Activated CD4-positive, alpha-beta T cell treated with anti-CD3 and anti-CD28 coated beads, Interleukin-2, Interleukin-4, amounts not matched to agents 100 ng/mL and 50 ng/mL, durations not matched to agents 16 hours and 8 hours (primary cell): ENCODE measurements around the gene HS6ST2.

Source experiments
- DNase-seq: peaks from one replicate; pipeline ENCODE4 v3.0.0-alpha.2; 2020; ENCODE audit warnings: low spot score

The HS6ST2 gene

DNA sequence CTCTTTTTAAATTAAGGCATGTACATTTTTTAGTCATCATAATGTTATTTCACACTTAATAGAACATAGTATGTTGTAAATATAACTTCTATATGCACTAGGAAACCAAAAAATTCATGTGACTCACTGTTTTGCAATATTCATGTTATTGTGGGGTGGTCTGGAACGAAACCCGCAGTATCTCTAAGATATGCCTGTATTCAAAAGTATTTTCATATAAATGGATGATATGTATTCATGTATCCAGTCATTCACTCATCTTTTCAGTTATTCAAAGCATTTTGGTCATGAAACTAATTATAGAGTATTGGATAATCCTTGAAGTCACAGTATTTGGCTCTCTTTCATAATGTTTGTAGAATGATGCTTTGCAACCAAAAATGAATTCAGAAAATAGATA lies 168.1 kb downstream of the HS6ST2 start:
- no peak for DNase-seq

DNA sequence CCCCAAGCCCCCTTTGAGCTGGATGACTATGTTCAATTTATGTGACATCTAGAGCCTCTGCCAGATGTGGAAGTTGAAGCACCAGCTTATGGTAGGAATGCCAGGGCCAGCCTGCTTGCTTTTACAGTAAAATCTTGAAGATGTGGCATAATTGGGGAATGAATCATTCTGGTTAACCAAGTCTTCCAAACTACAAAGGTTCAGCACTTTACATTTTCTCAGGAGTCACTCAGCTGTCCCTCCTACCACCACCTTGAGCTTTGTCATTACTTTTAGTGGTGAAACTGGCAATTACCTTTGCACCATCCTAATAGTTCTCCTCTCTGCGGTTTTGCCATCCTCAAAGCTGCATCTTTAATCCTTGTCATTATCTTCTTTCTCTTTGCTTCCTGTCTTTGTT lies 172.2 kb downstream of the HS6ST2 start:
- no peak for DNase-seq

DNA sequence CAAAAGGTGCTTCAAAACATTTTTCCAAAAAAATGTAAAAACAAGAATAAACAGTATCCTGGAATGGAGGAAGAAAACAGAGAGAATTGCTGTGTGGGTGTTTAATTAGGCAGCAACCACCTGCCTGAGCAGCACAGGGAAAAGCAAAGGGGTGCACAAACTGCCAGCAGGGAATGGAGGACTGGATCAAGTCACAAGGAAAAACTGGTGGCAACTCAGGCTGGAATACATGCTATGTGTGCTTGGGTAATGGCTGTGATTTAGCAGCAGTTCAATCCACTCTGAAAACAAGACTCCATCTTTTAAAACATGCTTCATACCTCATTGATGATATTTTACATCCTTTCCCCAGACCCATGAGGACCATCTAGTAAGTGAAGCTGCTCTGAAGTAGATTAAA lies 179.5 kb downstream of the HS6ST2 start:
- no peak for DNase-seq

DNA sequence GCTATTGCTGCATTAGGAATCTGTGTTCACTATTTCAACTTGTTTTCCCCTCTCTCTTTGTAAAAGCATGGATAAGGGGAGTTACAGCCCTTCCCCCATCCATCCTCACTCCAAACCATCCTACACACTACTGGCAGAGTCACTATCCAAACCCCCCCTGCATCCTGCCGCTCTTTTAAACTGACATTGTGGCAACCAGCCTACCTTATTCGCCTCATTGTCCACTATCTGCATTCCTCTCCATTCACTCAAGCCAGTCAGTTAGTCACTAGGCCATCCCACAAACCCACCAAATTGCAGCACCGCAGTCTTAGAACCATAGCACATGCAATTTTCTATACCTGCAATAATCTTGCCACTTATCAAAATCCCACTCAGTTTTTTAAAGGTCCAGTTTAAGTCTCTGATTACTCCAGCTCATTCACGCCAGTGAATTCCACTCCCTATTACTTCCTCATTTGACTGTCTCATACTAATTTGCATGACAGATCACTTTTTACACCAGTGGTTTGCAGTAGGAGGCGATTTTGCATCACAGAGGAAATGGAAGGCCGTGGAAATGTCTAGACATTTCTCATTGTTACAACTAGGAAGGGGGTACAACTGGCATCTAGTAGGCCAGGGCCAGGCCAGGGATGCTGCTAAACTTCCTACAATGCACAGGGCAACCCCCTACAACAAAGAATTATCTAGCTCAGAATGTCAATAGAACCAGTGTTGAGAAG lies 181.8 kb downstream of the HS6ST2 start:
- DNase-seq: no peak

DNA sequence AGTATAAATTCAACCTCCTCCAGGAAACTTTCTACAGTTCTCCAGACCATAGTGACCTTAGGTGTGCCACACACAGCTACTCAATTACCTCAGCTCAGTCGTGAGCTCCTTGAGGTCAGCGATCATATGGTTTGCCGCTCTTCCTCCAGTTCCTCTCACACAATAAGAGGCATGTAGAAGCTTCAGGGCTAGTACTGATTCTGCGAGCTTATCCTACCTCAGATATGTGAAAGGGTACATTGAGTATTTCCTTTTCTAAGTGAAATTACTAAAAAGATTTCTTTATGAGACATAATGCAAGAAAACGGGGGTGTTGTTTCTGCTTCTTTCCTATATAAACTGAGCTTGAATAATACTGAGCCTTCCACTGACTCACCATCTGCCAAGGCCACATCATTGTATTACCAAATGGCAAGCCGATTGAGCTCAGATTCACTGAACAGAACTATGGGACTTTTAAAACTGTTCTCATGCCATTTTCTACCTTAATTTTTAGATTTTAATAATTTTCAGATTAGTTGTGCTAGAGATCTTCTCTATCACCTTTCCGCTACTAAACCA lies 183.1 kb downstream of the HS6ST2 start:
- peak; percentile 57 for DNase-seq

DNA sequence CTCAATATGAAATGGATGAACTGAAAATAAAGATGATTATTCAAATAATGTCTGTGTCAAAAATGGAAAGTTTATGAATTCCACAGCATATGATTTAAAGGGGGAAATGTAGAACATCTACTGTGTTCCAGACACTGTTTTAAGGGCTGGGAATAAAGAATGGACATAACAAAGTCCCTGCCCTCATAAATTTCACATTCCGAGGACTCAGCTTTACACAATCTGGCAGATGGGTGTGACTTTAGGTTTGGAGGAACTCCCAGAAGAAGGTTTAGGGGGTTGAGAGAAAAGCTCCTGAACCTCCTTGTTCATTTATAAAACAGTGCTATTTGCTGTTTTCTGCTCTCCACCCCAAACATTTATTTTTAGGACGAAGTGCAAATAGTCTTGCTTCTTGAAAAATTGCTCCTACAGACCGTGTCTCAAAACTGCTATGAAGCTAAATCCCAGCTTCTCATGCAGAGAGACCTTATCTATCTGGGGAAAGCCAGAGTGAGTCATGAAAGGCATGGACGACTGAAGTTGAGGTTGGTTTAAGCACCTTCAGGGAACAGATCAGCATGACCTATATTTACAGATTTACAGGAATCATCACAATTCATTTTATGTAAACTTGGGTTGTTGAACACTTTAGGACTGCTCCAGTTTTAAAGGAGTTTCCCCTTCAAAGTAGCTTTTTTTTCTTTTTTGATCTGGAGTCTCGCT lies 184.3 kb downstream of the HS6ST2 start:
- no peak for DNase-seq

DNA sequence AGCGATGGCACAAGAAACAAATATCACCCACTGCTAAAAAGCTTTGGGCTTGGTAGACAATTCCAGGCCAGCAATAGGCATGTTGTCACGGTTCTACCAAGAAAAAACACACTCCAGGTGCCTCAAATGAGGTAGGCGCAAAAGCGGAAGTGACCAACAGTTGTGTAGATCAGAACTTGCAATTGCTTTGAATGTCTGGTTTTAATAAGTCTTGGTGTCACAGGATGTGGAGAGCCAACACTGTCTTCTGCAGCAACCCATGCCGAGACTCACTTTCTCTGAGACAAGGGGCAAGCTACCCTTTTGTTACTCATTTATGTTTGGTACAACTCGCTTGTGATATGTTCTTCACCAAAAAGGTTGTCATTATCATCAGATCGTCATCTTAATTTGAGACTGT lies 188.8 kb downstream of the HS6ST2 start:
- DNase-seq: no peak

DNA sequence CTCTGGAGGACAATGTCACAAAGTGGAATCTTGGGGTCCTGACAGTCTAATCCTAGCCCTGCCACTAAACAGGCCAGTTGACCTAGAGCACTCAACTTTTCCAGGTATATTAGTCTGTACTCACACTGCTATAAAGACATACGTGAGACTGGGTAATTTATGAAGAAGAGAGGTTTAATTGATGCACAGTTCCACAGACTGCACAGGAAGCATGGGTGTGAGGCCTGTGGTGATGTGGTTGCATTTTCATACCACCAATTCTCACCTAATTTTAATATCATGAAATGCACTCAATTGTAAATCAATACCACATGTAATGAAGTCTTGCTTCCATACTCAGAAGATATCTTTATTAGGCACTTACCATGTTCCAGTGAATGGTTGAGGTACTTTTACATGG lies 192.0 kb downstream of the HS6ST2 start:
- no peak for DNase-seq

DNA sequence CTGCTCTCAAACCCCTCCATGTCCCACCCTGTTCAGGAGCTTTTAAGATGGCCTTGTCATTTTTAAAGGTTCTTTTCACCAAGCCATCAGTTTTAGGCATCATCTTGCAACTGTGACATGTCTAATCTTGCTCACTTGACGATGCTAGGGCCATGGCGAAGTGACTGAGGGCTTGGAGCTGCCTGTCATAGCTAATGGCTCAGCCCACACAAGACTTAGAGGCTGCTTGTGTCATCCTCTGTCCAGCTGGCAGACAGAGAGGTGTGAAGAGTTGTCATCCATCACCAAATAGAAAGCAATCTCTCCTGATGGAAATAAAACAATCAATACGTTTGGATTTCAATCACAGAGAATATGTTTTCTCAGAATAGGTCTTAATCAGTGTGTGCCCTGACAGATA lies 194.9 kb downstream of the HS6ST2 start:
- no peak for DNase-seq

DNA sequence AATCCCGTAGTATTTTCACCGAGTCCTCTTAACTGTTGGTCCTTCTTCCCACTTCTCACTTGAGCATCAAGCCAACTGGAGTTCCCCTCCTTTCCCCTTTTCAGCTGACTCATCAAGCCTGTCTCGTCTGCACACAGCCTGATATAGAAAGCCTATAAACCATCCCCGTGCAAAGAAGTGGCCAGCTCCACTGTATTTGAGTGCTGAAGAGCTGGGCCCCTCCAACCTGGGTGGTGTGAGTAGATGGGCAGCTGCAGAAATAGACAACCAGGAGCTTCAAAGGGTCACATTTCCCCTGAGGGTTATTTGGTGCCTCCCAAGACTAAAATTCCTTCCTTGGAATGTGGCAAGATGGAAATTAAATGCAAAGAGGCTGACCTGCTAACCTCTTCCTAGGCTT lies 199.7 kb downstream of the HS6ST2 start:
- DNase-seq: no peak

DNA sequence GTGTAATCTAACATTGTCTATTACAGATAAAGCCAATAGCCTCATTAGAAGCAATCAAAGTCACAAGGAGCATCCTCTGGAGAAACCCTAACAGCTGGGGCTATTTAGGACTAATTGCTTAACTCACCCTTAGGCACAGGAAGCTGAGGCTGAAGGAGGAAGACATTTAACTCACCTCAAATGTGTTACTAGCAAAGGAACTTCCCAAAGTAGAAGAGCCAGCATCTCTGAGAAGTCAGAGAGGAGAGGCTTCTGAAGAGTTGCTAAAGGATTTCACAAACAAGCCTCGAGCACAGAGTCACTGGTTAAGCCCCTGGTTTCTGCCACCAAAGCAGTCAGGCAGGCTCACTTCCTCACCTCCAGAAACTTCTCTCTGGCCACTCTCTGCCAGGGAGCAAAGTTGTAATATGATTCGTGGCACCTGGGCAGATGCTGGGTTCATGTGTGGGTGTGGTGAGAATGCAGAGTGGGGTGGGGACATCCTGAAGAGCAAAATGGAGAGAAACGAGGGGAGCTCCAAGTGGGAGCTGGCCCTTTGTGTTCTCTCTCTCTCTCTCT lies 201.3 kb downstream of the HS6ST2 start:
- no peak for DNase-seq

DNA sequence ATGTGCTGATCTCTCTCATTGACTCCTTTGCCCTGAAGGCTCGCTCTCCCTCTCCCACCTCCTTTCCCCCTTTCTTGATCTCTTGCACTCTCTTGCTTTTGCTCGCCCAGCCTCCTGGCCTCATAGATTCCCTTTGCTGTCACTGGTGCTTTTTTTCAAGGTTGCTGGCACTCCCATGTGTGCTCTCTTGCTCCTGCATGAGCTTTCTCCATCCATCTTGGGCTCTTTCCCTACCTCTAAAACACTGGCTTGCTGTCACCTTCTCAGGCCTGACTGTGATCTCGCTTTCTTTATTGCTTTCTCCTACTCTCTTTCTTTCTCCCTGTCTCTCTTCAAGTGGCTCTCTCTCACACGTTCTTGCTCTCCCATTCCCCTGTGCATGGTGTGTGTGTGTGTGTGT lies 202.0 kb downstream of the HS6ST2 start:
- no peak for DNase-seq

DNA sequence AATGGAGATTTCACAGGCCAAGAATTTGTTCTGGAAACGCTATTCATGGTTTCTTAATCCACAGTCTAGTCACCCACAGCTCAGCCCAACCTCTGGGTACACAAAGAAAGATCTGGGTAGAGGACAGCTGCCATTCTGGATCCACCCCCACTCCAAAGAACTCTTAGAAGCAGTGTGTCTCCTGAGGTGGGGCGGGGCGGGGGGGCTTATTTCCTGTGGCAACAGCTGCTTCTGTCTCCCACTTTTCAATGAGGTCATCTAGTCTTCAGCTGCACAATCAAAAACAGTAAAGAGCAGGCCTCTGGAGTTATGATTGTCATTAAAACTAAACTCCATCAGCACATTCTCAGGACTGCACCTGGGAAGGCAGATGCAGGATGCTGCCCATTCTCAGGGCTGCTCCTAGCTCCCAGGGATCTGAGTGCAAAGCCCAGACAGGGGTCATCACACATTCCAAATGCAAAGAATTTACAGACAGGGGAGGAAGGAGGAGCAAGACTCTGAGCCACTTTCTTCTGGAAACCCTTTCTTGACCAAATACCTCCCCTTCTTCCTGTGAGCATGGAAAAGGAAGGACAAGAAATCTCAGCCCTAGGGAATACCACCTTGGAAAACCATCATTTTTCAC lies 207.3 kb downstream of the HS6ST2 start:
- no peak for DNase-seq

DNA sequence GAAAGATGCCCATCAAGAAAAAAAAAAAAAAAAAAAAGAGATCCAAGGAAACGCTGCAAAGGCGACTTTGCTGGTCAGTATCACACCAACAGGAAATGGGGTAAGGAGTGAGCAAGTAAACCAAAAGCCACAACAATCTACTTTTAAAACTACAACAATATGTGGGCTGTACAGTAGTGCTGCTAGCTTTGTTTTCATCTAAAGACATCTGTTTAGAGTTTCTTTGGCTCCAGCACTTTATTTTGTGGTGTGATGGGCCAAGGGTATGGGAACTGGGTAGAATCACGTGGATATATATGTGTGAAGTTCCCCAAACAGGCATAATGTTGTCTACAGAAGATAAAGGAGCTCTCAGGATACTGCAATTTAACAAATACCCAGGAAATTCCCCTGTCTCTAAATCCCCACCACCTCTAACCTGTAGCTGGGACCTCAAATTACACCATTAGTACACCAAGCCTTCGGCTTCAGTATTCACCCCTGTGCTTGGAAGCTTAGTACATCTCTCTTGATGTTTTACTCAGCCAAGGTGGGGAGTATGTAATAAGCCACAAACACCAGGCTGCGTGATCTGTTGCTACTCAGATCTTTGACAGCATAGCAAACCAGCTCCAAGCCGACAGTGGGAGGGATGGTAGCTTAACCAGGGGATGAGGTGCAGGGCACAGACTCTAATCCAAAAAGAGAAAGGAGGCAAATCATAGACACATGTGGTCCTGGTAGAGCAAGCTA lies 207.9 kb downstream of the HS6ST2 start:
- no peak for DNase-seq

DNA sequence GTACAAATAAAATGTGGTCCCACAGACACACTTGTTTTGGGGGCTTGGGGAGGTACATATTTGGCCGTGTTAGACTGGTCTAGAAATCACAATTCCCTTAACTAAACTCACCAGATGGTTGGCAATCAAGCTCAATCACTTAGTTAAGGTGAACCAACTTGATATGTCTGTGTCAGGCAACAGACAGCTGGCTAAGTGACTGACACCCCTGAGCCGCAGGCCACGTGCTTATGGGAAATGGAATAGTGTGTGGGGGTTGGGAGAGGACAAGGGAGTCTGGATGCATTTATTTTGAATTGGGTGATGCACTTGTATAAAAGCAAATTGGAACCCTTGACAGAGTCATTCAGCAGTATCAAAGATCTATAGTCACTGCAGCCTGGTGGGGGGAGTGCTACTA lies 209.0 kb downstream of the HS6ST2 start:
- DNase-seq: no peak

DNA sequence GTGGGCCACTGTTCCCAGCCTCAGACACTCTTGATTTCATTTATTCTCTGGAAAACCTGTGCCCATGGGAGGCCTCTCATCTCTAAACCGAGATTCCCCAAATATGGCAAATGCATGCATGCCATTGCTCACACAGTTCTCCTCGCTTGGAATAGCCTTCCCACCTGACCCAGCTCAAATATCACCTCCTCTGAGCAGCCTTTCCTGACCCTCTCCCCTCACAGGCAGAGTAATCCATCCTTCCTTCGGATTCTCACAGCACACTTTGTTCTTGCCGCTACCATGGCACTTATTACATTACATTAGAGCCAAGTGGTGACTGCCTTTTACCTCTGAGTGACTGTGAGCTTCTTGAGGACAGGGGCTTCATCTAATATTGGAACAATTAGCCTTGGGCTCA lies 209.5 kb downstream of the HS6ST2 start:
- no peak for DNase-seq

DNA sequence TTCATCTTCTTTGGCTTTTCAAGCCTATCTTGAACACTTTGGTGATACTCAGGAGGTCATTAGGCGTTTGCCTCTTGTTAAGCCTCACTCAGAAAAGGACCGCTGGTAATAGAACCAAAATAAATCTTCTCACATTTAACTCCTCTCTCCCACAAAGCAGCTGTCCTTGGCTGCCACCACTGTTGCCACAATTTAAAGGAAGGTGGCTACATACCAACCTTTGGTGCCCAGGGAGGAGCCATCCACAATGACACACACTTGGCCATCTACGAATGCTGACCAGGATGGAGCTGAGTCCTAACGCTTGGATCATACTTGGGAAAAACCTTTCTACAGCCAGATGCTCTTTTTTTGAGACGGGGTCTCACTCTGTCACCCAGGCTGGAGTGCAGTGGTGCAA lies 210.2 kb downstream of the HS6ST2 start:
- no peak for DNase-seq

DNA sequence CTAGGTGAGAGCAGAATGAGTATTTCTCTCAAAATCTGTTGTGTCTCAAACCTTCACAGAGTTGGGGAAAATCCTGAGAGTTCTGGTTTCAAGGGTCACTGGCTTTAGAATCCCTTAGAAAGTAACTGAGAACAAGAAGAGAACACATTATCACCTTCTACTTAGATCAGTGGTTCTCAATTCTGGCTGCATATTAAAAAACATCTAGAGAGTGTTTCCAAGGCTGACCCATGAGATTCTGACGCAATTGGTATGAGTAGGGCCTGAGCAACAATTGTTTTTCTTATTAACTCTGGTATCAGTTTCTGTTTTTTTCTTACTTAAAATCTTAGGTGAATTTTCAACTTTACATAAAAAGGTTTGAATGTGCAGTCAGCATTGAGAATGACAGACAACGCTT lies 212.8 kb downstream of the HS6ST2 start:
- DNase-seq: no peak

DNA sequence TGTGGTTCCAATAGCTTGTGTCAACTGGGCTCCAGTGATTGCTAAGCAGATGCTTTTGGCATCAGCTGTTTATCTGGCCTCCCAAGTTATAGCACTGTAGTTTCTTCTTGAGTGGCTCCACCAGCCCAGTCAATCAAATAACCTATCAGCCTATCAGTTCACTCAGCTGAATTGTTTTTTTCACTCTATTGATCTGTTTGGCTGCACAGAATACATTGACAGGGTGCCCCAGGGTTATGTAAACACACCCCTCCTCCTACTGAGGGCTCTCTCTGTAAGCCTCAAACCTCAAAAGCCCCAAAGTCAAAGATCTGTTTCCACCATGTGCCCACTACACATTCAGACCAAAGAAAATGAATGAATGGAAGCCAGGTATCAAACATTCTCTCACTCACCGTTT lies 214.0 kb downstream of the HS6ST2 start:
- DNase-seq: no peak

DNA sequence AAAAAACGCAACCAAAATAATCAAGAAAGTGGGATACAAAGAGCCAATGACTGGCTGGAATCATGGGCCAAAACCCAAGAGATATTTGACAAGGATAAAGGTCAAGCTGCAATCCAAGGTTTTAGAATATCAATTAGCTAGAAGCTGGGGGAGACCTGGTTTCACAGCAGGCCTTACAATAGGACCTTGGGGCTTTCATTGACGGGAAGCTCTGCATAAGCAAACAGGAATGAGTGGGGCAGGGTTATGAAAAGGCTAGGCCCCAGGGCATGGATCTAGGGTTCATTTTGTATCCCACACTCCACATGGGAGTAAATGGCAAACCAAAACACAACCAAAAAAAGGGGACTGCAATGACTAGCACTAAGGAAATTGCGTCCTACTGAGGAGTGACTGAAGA lies 215.3 kb downstream of the HS6ST2 start:
- DNase-seq: no peak

DNA sequence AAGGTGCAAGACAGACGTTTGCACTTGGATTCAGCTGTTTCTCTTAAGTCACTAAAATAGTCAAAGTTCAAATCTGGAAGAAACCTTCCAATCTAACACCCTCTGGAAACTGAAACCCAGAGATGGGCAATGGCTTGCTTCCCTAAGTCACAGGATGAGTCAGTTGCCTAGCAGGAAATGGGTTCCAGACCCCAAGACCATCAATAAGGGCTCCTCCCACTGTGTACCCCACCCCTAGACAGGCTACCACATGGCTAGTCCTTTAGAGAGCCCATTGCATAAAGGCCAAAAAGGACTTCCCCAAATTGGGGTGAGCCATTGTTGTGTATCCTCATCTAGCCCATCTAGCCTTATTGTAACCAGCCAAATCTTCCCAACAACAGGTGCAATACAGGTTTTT lies 216.2 kb downstream of the HS6ST2 start:
- DNase-seq: no peak

DNA sequence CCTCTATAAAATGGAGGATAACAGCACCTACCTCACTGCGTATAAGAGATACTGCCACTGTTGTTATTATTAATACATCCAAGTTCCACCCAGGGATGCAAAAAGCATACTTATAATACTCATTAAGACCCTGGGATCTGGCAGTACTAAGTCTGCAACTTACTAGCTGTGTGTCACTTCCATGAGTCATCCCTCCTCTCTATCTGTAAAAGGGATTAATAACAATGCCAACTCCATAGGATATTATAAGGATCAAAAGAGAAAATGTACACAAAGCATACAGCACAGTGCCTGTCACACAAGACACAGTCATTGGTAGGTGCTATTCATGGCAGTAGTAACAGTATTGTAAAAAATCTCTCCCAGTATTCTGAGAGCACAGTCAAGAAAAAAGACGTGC lies 216.7 kb downstream of the HS6ST2 start:
- no peak for DNase-seq
